ENCODE measurements around the gene PGLYRP3.
A peak's percentile ranks its signal among the peaks of the same experiment; 100 is the strongest.

Gene PGLYRP3

GRCh38 chr1:153312570-153313186, at the start of gene PGLYRP3:
TSS of gene PGLYRP3 (minus strand) at chr1:153312952. CDS start at chr1:153310665, 2,287 bp downstream.
- no peak for DNase-seq

- no peak for DNase-seq
These were observed 49.5 kb upstream of the PGLYRP3 start for GRCh38 chr1:153362187-153362775.

GRCh38 chr1:153361480-153362109, 48.8 kb upstream of the PGLYRP3 start:
- DNase-seq = no peak

GRCh38 chr1:153360592-153361479, 48.1 kb upstream of the PGLYRP3 start:
- DNase-seq = no peak

GRCh38 chr1:153360190-153360589, 47.4 kb upstream of the PGLYRP3 start:
- no peak for DNase-seq

GRCh38 chr1:153359241-153359640, 46.5 kb upstream of the PGLYRP3 start:
- DNase-seq = no peak

GRCh38 chr1:153358691-153358975, 45.9 kb upstream of the PGLYRP3 start:
- no peak for DNase-seq

GRCh38 chr1:153357853-153358690, 45.3 kb upstream of the PGLYRP3 start, which contains the start of gene S100A9:
TSS of gene S100A9 (plus strand) at chr1:153357854. CDS start at chr1:153358284, 430 bp downstream.
- DNase-seq = no peak

- DNase-seq = no peak
These were observed 44.5 kb upstream of the PGLYRP3 start for GRCh38 chr1:153357076-153357852.

- DNase-seq = no peak
These were observed 43.8 kb upstream of the PGLYRP3 start for GRCh38 chr1:153356392-153357075.

GRCh38 chr1:153355445-153356071, 42.8 kb upstream of the PGLYRP3 start:
- DNase-seq = peak; percentile 72

- DNase-seq = no peak
These were observed 41.9 kb upstream of the PGLYRP3 start for GRCh38 chr1:153354515-153355193.

GRCh38 chr1:153353226-153353947, 40.6 kb upstream of the PGLYRP3 start:
- peak; percentile 10 for DNase-seq

- DNase-seq = peak; percentile 72
These were observed 39.8 kb upstream of the PGLYRP3 start for GRCh38 chr1:153352523-153352922.

- no peak for DNase-seq
These were observed 37.7 kb upstream of the PGLYRP3 start for GRCh38 chr1:153350321-153350957.

GRCh38 chr1:153349363-153350320, 36.9 kb upstream of the PGLYRP3 start:
- no peak for DNase-seq
